Activated gamma-delta T cell treated with anti-CD3 and anti-CD28 coated beads, Interleukin-2, amount 50 U/mL, for 16 hours (primary cell): ENCODE measurements around the gene NPFFR1.
"Not testable (repeated sequence)": the region's sequence is repeated elsewhere in the genome, so short reads cannot be mapped to it uniquely, and the experiment has no call there.

Source experiments
- DNase-seq: peaks from one replicate; pipeline ENCODE4 v3.0.0-alpha.2; 2020; ENCODE audit warnings: low read depth

NPFFR1 gene

DNA sequence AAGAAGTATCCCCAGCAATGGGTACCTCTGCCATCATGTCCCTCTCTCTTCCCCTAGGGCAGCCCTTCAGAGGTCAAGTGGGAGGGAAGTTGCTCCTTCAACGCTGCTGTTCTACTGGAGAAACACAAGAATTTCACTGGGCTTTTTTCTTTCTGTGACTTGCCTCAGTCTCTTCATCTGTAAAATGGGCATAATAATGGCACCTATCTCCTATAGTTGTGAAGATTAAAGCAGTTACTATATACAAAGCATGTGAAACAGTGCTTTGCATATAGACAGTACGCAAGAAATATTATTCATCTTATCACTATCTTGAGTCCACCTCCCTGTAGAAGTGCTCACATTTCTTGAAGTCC, 1.6 kb upstream of the NPFFR1 start:
- no peak for DNase-seq

DNA sequence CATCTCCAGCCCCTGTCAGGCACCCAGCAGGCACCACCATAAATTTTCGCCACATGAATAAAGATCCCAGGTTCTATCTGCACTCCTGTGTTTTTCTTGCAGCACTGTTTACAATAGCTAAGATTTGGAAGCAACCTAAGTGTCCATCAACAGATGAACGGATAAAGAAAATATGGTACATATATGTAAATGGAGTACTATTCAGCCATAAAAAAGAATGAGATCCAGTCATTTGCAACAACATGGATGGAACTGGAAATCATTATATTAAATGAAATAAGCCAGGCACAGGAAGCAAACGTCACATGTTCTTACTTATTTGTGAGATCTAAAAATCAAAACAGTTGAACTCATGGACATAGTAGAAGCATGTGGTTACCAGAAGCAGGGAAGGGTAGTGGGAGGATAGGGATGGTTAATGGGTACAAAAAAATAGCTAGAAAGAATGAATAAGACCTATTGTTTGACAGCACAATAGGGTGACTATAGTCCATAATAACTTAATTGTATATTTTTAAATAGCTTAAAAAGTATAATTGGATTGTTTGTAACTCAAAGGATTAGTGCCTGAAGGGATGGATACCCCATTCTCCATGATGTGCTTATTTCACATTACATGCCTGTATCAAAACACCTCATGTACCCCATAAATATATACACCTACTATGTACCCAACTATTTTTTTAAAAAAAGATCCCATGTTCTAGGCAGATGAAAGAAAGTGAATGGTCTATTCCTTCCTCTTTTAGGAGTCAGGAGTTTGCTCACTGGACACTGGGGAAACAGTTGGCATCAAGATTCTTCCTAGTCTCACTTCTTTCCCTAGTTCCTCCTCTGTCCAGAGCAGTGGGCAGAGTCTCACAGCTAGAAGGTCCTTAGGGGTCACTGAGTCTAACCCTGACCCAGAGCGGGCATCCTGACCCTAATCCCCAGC, 1.0 kb upstream of the NPFFR1 start:
- DNase-seq: no peak

DNA sequence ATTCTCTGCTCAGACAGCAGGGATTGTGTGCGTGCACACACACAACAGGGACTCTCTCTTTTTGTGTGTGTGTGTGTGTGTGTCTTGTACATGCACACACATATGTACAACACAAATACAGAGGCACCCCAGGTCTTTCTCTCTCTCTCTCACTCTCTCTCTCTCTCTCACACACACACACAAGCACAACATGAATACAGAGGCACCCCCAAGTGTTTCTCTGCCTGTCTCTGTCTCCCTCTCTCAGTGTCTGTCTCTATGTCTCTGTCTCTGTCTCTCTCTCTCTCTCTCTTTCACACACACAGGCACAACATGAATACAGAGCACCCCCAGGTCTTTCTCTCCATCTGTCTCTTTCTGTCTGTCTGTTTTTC, 746 bp downstream of the NPFFR1 start:
- no peak for DNase-seq

DNA sequence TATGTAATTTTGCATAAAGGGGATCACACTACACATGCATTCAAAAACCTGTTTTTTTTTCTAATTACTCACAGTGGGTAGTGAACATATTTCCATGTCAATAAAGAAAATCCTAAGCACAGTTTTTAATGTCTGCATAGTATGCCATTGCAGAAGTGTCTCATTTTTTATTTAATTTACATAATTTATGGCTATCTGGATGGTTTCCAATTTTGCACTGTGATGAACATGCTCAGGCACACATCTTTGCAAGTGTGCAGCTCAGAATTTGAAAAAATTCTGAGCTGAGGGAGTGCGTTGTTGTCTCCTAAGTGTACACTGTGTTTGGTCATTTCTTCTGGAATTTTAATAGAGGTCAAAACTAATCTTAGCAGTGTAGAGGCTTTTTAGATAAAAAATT, 2.2 kb downstream of the NPFFR1 start:
- no peak for DNase-seq

DNA sequence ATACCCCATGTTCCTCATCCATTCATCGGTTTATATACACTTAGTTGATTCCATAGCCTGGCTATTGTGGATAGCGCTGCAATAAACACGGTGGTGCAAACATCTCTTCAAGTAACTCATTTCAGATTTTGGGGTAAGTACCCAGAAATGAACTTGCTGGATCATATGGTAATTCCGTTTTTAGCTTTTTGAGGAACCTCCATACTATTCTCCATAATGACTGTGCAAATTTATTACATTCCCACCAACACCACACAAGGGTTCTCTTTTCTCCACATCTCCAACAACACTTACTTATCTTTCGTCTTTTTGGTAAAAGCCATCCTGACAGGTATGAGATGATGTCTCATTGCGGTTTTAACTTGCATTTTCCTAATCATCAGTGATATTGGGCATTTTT, 3.7 kb downstream of the NPFFR1 start:
- no peak for DNase-seq

DNA sequence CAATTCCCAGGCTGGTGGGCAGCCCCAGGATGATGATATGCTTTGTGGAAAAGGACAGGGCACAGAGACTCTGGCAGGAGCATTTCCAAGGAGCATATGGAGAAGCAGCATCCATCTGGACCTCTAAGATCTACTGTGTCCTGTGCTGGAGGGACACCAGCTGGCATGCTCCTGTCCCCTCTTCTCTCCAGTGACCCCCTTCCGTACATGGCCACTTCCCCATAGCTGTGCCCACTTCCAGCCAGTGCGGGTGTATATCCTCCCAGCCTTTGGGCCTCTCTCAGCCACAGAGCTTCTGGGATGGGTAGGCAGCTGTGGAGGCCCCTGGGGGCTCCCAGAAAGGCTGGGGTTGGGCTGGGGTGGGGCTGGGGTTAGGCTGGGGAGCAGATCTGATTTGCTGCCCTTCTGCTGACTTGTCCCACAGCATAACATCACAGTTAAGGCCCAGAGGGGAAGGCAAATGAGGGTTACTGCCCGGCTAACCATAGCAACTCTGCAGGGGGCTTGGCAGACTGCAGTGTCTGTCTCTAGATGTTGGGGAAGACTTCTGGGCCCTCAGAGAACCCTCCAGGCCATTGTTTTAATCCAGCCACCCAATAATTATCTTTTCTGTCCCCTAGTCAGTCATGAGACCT, 6.3 kb downstream of the NPFFR1 start:
- DNase-seq: no peak

DNA sequence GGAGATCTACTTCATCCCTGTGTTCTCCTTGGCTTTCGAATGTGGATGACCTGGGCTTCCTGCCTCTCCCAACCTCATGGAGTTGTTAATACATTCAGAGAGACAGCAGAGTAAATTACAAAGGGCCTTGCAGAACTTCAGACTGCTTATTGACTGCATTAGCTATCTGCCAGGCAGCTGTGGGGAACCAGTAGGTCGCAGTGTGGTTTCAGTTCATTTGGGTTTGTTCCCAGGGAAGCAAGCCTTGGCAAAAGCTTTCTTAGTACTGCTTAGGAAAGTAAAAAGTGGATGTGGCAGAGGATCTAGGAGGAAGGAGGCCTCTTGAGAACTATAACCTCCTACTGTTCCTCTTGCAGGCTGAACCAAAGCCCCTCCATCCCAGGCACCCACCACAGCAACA, 9.2 kb downstream of the NPFFR1 start:
- no peak for DNase-seq

DNA sequence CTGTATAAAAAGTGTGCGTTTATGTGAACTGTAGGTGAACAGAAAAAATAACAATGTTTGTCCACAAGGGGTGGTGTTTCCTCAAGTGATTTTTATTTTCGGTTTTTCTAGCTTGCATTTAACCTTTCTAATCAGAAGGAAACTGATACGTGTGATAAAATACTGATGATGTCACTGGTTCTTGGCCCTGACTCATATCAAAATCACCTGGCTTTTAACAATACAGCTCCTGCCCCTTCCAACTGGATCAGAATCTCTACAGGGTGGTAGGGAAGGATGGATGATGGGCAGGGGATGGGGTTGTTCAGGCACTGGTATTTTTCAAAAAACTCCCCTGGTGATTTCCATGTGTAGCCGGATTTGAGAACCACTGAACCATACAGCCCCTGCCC, 10.9 kb downstream of the NPFFR1 start:
- DNase-seq: no peak

DNA sequence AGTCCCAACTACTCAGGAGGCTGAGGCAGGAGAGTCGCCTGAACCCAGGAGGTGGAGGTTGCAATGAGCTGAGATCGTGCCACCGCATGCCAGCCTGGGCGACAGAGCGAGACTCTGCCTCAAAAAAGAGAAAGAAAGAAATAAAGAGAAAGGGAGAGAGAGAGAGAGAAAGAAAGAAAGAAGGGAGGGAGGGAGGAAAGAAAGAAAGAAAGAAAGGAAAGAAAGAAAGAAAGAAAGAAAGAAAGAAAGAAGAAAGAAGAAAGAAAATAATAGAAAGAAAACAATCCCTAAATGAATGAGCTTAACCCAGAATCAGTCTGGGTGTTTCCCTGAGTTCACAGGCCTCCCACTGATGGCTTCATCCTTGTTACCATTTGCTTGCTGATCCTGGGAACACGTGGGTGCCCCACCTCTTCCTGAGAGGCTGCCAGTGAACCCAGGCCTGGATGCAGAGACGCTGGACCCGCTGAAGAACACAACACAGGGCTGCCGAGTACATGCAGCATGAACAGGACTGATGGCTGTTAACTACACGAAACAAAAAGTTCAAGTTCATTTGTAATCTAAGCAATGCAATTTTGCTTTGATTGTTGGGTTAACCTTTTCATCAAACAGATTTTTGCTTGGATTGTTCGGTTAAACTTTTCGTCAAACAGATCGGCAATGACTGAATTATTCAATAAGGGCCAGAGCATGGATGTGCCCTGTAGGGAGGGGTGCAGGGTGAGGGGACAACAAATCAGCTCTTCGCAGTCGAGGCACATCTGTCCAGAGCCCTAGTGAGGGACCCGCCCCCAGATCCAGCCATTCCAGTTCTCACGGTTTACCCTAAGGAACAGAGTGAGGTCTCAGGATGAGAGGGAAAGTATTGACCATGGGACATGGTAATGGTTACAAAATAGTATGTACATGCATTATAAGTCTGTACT, 11.5 kb downstream of the NPFFR1 start:
- no peak for DNase-seq

DNA sequence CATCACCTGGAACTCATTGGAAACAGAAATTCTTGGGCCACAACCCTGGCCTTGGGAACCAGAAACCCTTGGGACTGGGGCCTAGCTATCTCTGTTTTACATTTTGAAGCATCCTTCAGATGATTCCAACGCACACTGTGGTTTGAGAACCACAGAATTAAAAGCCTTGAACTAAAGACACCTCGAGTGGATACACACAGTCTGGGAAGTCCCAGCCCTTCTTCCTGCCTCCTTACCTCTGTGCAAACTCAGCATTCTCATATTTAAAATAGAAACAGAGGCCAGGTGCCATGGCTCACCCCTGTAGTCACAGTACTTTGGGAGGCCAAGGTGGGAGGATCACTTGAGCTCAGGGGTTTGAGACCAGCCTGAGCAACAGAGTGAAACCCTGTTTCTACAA, 12.9 kb downstream of the NPFFR1 start:
- no peak for DNase-seq

DNA sequence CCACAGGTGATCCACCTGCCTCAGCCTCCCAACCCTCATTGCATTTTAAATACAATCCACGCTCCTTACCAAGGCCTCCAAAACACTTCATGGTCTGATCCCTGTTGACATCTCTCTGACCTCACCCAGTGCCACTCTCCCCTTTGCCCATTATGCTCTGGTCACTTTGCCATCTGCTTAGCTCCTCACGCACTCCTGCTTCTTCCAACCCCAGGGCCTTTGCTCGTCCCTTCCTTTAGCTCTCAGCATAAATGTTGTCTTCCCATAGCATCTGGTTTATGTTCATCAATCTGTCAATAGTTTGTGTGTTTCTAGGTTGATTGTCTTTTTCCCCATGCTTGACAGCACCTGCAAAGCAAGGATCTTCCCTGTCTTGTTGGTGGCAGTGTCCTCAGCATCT, 14.1 kb downstream of the NPFFR1 start:
- DNase-seq: no peak

DNA sequence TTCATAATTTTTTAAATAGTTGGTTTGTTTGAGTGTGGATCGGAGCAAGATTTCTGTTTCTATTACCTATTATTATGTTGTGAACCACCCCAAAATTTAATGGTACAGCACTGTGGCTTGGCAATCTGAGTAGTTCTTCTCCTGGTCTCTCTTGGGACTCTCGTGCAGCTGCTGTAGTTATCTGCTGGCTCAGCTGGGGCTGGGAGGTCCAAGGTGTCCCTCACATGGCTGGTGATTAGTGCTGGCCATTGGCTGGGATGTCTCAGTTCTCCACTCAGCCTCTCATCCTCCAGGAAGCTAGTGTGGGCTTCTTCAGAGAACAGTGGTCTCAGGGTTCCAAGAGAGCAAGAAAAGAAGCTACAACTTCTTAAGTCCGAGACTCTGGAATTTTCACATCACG, 15.4 kb downstream of the NPFFR1 start:
- no peak for DNase-seq

DNA sequence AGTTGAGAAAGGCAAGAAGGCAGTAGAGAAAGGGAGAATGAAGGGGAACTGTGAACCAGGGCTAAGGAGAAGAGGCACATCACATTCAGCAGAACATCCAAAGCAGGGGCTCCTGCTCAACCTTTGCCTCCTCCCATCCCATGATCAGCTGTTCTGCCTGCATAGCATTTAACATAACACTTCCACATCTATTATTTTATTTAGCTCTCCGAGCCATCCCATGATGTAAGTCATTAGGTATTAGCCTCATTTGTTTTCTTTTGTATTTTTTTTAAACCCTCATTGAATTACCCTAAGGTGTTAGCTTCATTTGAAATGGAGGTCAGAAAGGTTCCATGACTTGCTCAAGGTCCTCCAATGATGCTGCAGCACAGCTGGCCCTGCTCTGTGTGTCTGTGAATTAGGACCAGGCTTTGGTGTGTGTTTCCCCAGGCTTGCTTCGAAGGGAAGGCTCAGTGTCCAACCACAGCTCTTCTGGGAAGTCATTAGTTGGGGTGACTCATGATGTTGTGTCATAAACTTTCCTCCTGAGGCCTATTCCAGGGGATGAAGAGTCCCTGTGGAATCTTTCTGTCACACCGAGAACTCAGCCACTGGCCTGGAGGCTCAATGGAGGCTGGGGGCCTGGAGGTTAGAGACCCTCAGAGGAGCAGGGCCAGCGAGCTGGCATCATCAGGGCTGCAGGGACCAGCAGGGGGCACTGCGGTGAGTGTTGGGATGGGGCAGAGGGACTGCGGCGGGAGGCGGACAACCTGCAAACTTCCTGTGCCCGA, 16.5 kb downstream of the NPFFR1 start:
- no peak for DNase-seq

DNA sequence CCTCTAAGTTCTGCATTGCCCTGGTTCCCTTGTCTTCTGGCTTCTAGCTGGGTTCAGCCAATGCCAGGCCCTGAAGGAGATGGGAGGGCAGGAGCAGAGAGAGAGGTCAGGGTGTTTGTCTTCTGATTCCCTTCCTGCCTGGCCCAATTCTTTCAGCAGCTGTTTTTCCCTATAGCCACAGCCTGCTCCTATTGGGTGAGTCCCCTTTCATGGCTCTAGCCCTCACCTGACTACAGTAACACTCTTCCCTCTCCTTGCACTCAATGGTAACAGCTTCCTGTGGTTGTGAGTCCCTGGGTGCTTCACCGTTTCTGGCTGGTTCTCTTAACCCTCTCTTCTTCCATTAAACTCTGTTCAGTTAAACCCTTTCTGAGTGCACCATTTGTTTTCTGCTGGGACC, 17.1 kb downstream of the NPFFR1 start:
- no peak for DNase-seq

DNA sequence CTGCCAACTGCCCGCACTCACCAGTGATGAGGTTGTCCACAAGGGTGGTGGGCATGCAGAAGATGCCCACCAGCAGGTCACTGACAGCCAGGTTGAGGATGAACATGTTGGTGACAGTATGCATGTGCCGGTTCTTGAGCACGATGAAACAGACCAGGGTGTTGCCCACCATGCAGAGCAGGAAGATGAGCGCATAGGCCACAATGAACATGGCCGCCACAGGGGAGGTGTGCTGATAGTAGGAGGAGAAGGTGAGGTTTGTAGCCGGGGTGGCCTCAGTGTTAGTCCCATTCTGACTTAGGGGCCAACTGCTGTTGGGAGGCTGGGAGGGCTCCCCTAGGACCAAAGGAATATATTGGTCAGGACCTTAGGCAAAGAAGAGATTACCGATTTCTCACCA, 17.7 kb downstream of the NPFFR1 start:
- no peak for DNase-seq

DNA sequence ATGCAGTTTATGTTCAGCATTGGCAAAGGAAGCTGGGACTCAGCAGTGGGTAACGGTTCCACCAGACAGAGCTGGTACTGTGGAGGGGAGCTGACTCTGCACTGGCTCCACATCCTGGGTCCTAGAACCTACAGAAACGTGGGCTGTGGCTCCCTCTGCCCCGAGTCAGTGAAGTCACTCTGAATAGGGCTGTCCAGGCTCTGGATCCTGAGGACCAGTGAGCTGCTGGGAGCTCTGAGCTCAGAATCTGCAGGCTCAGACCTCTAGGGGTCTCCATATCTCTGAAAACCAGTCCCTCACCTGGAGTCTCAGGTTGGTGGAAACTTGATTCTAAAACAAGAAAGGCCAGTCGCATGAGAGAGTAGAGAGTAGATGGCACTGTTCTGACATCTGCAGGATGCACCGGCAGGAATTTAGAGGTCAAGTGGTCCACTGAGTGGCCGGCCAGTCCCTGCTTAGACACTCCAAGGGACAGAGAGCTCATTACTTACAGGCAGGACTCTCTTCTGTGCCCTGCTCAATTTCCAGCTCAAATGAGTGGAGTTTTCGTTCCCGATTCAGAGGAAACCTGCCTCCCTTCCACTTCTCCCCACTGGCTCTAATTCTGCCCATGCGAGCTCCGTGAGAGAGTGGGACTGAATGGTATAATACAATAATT, 18.6 kb downstream of the NPFFR1 start:
- no peak for DNase-seq

DNA sequence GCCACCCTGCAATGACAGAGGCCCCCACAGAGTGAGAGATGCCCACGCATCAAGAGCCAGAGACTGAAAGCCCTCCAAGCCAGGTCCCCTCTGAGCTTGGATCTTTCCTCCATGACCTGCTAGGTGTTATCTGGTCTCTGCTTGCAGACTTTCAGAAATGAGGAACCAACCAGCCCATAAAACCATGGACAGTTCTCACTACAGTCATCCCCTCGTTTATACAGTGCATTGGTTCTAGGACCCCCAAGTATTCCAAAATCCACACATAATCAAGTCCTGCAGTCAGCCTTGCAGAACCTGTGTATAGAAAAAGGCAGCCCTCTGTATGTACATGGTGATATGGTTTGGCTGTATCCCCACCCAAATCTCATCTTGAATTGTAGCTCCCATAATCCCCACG, 23.1 kb downstream of the NPFFR1 start:
- DNase-seq: no peak

DNA sequence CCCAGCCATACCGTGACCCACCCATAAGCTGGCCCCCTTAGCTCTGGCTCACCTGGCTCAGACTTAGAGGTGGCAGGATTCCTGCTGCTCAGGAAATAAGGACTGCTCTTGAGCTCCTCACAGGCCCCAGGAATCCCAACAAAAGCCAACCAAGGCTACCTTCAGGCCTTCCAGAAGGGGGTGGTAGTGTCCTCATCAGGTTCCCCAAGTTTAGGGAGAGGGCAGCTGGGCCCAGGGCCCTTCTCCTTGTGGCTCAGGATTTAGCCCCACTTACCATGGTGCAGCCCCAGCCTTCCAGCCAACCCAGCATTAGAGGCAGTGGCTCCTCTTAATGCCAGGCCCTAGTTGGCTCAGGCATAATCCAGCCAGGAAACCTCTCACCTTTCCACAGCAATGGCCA, 23.5 kb downstream of the NPFFR1 start:
- no peak for DNase-seq

DNA sequence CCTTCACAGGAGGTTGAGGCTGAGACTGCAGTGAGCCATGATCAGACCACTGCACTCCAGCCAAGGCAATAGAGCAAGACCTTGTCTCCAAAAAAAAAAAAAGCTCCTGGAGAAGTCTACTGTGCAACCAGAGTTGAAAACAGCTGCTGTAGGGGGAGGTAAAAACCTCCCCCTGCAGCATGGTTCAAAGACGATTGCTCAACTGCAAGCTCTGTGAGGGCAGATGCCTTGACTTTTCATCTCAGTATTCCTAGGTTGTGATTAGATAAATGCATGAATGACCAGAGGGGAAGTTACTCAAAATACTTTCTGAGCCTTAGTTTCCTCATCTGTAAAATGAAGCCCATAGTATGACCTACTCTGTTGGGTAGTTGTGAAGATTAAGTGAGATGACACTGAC, 25.6 kb downstream of the NPFFR1 start:
- DNase-seq: no peak

DNA sequence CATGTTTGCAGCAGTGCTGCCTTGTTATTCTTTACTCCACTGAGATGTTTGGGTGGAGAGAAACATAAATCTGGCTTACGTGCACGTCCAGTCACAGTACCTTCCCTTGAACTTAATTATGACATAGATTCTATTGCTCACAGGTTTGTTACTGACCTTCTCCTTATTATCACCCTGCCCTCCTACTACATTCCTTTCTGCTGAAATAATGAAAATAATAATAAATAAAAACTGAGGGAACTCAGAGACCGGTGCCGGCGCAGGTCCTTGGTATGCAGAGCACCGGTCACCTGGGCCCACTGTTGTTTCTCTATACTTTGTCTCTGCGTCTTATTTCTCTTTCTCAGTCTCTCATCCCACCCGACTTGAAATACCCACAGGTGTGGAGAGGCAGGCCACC, 26.0 kb downstream of the NPFFR1 start:
- not testable (repeated sequence) for DNase-seq

DNA sequence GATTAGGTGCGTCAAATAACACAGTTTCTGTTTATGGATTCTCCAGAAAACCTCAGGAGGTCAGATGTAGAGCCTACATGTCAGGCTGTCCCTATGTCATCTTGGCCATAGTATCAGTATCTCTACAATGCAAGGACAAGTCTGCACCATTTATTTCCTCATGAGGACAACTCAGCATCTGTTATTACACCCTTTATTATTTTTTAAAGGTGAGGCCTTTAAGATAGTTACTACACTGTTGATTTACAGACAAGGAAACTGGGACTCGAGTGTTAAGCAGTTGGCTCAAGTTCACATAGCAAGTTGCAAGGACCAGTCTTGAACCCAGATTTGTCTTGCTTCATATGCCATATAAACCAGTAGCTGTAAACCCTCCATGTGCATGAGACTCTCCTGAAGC, 27.3 kb downstream of the NPFFR1 start:
- no peak for DNase-seq
